KMS-11 (cell line): ENCODE results near the gene SMARCC2.
A peak's percentile ranks its signal among the peaks of the same experiment; 100 is the strongest.

Experiments
- H2AFZ ChIP-seq: fragments of 200-600 bp; sonication (generic); 2 replicates; pipeline ENCODE4 v1.6.1; 2016; ENCODE audit warnings: antibody characterized with exemption, mixed run types, low read depth
- H3K27ac ChIP-seq: fragments of 200-600 bp; sonication (generic); 2 replicates; pipeline ENCODE4 v1.6.1; 2016; ENCODE audit warnings: mild to moderate bottlenecking, mixed run types
- H3K27me3 ChIP-seq: fragments of 200-600 bp; sonication (generic); 2 replicates; pipeline ENCODE4 v1.6.1; 2017; ENCODE audit warnings: mild to moderate bottlenecking, low read depth, mixed run types, moderate library complexity; ENCODE audit not compliant: insufficient read depth
- H3K36me3 ChIP-seq: fragments of 200-600 bp; sonication (generic); 2 replicates; pipeline ENCODE4 v1.6.1; 2017; ENCODE audit warnings: mild to moderate bottlenecking, mixed run types; ENCODE audit not compliant: insufficient read depth
- H3K4me1 ChIP-seq: fragments of 200-600 bp; sonication (generic); 2 replicates; pipeline ENCODE4 v1.6.1; 2016; ENCODE audit warnings: mild to moderate bottlenecking, low read depth, mixed run types; ENCODE audit not compliant: poor library complexity, severe bottlenecking
- H3K4me2 ChIP-seq: fragments of 200-600 bp; sonication (generic); 2 replicates; pipeline ENCODE4 v1.7.0; 2016; ENCODE audit warnings: mild to moderate bottlenecking, mixed run types
- H3K4me3 ChIP-seq: fragments of 200-600 bp; sonication (generic); IDR thresholded peaks from 2 replicates; pipeline ENCODE4 v1.6.1; 2017; ENCODE audit warnings: low read depth, low read length, mixed read lengths; ENCODE audit not compliant: insufficient read depth
- H3K79me2 ChIP-seq: fragments of 200-600 bp; sonication (generic); 2 replicates; pipeline ENCODE4 v1.6.1; 2016; ENCODE audit warnings: low read depth, mixed run types; ENCODE audit not compliant: insufficient read depth
- H3K9ac ChIP-seq: fragments of 200-600 bp; sonication (generic); 2 replicates; pipeline ENCODE4 v1.6.1; 2016; ENCODE audit warnings: mild to moderate bottlenecking, mixed run types
- H4K20me1 ChIP-seq: fragments of 200-600 bp; sonication (generic); 2 replicates; pipeline ENCODE4 v1.6.1; 2016; ENCODE audit warnings: mild to moderate bottlenecking, mixed run types; ENCODE audit not compliant: insufficient read depth
- TF ChIP-seq, protein P1 (sequence below): fragments of 200-600 bp; sonication (generic); conservative IDR thresholded peaks from 2 replicates; pipeline ENCODE4 v1.6.1; 2017; ENCODE audit warnings: low read depth, mild to moderate bottlenecking, antibody characterized with exemption, low read length, moderate library complexity, mixed read lengths

Gene SMARCC2

DNA sequence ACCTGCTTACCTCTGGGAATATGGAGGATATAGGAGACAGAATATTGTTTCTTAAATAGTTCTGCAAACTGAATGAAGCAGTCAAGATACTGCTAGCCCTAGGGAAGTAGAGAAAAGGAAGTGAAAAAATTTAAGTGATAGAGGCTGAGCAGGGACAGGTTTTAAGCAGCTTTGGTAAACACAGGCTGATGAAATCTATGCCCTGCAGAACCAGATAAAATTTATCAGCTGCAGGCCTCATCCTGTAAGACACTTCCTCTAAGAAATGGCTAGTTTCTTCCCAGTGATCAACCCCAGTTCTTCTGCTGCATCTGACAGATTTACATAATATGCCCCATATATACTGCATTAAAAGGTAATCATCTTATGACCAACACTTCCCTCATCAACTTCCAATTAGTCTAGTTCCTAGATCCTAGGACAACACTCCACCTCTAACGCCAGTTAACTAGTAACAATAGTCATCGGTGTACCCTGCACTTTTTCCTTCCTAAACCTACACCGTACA is 62.5 kb downstream of the SMARCC2 start:
- Histone ChIP-seq H3K9ac (peak overlapping the region; percentile 37; the same call in 1 of the 2 replicates), H3K27me3 (no peaks in the 10 kb centered on the region), H3K27ac (peak overlapping the region; percentile 58), H4K20me1 (no peaks in the 10 kb centered on the region), H3K79me2 (peaks cover 26% of the 10 kb centered on the region; the same call in 1 of the 2 replicates), H3K4me1 (peaks cover 34% of the 10 kb centered on the region), H3K36me3 (0 out of 2 replicates have a peak, but pooled peaks cover 4% of the 10 kb centered on the region), H3K4me3 (no peak overlapping the region), H2AFZ (0 out of 2 replicates have a peak overlapping the region, but pooled peaks have one; percentile 1), H3K4me2 (peak overlapping the region; percentile 89)
- TF ChIP-seq, protein P1, sequence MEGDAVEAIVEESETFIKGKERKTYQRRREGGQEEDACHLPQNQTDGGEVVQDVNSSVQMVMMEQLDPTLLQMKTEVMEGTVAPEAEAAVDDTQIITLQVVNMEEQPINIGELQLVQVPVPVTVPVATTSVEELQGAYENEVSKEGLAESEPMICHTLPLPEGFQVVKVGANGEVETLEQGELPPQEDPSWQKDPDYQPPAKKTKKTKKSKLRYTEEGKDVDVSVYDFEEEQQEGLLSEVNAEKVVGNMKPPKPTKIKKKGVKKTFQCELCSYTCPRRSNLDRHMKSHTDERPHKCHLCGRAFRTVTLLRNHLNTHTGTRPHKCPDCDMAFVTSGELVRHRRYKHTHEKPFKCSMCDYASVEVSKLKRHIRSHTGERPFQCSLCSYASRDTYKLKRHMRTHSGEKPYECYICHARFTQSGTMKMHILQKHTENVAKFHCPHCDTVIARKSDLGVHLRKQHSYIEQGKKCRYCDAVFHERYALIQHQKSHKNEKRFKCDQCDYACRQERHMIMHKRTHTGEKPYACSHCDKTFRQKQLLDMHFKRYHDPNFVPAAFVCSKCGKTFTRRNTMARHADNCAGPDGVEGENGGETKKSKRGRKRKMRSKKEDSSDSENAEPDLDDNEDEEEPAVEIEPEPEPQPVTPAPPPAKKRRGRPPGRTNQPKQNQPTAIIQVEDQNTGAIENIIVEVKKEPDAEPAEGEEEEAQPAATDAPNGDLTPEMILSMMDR: no peak

DNA sequence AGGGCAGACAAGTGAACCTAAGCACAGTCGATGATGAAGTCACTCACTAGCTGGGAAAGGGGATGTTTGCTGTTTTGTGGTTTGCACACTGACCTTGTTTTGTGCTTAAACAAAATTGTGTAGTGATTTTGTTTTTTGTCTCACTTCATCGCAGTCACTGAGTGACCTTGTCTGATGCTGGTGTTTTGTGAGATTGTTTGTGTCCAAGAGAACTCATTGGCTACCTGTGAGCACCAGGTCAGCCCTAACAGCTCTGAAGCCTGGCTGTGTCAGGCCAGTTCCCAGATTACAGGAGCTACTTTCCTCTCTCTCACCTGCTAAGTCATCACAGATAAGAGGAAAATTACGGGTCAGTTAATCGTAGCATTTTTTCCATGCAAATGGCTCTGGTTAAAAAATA is 65.2 kb downstream of the SMARCC2 start:
- Histone ChIP-seq H3K4me1 (peaks cover 37% of the 10 kb centered on the region), H3K27me3 (no peaks in the 10 kb centered on the region), H4K20me1 (no peaks in the 10 kb centered on the region), H3K27ac (no peak overlapping the region), H3K36me3 (no peaks in the 10 kb centered on the region), H3K9ac (no peak overlapping the region), H3K79me2 (peaks cover 10% of the 10 kb centered on the region; the same call in 1 of the 2 replicates), H2AFZ (no peak overlapping the region), H3K4me3 (no peak overlapping the region), H3K4me2 (no peak overlapping the region)
- TF ChIP-seq, protein P1: no peak

DNA sequence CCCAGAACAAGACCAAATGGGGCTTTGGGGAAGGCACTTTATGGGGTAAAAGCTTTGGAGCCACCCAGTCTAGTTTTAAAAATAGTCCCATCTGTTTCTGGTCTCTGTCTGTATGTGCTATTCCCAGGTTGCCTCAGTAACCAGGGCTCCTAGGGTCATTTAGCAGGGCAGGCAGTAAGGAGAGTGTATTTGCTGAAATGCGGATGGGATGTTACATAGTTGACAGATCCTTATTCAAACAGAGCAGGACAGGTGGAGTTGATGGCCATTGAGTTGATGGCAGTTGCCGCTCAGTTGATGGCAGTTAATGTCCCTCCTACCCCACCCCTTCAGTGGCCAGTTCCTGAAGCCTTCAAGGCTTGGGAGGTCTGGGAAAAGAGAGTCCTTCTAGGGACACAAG is 66.6 kb downstream of the SMARCC2 start:
- no peak overlapping the region for H3K27ac ChIP-seq
- no peaks in the 10 kb centered on the region for H4K20me1 ChIP-seq
- H3K9ac ChIP-seq: no peak overlapping the region
- peaks cover 42% of the 10 kb centered on the region for H3K4me1 ChIP-seq
- no peaks in the 10 kb centered on the region for H3K27me3 ChIP-seq
- no peak overlapping the region for H2AFZ ChIP-seq
- H3K36me3 ChIP-seq: no peaks in the 10 kb centered on the region
- H3K4me2 ChIP-seq: no peak overlapping the region
- H3K4me3 ChIP-seq: no peak overlapping the region
- peaks cover 2% of the 10 kb centered on the region; the same call in 1 of the 2 replicates for H3K79me2 ChIP-seq
- TF ChIP-seq, protein P1: no peak

DNA sequence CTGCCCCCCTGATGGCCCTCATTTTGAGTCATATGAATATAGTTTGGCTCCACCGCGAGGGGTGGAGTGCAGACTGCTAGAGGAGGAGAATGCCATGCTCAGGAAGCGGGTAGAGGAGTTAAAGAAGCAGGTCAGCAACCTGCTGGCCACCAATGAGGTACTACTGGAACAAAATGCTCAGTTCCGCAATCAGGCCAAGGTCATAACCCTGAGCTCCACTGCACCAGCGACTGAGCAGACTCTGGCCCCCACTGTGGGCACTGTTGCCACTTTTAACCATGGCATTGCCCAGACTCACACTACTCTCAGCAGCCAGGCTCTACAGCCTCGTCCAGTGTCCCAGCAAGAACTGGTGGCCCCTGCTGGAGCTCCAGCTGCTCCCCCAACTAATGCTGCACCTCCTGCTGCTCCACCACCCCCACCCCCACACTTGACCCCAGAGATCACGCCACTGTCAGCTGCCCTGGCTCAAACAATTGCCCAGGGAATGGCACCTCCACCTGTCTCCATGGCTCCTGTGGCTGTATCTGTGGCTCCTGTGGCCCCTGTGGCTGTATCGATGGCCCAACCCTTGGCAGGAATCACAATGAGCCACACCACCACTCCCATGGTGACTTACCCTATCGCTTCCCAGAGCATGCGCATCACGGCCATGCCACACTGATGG is 67.9 kb downstream of the SMARCC2 start:
- no peak overlapping the region for H3K4me3 ChIP-seq
- no peak overlapping the region for H3K9ac ChIP-seq
- H4K20me1 ChIP-seq: no peaks in the 10 kb centered on the region
- no peak overlapping the region for H2AFZ ChIP-seq
- H3K4me1 ChIP-seq: peaks cover 29% of the 10 kb centered on the region
- peaks cover 15% of the 10 kb centered on the region for H3K79me2 ChIP-seq
- TF ChIP-seq, protein P1: no peak
- no peak overlapping the region for H3K4me2 ChIP-seq
- no peaks in the 10 kb centered on the region for H3K27me3 ChIP-seq
- no peak overlapping the region for H3K27ac ChIP-seq
- H3K36me3 ChIP-seq: peaks cover 4% of the 10 kb centered on the region; the same call in 1 of the 2 replicates
